Ishikawa (cell line): ENCODE data around the gene SFN.

Source experiments
- CEBPB ChIP-seq: IDR thresholded peaks from 2 replicates; pipeline ENCODE4 v1.6.1; 2012
- CREB1 ChIP-seq: IDR thresholded peaks from 2 replicates; pipeline ENCODE4 v1.6.1; 2012; ENCODE audit warnings: low read depth
- EP300 ChIP-seq: IDR thresholded peaks from 2 replicates; pipeline ENCODE4 v1.6.1; 2012; ENCODE audit warnings: borderline replicate concordance
- MAX ChIP-seq: IDR thresholded peaks from 2 replicates; pipeline ENCODE4 v1.6.1; 2012
- REST ChIP-seq: IDR thresholded peaks from 2 replicates; pipeline ENCODE4 v1.6.1; 2012; ENCODE audit warnings: low read depth, mild to moderate bottlenecking
- TAF1 ChIP-seq: IDR thresholded peaks from 2 replicates; pipeline ENCODE4 v1.6.1; 2012; ENCODE audit warnings: low read depth, mild to moderate bottlenecking
- USF1 ChIP-seq: IDR thresholded peaks from 2 replicates; pipeline ENCODE4 v1.6.1; 2012
- YY1 ChIP-seq: IDR thresholded peaks from 2 replicates; pipeline ENCODE4 v1.6.1; 2012; ENCODE audit warnings: low read depth

- TF ChIP-seq TAF1 (no peak), YY1 (no peak), EP300 (no peak), CREB1 (no peak), REST (no peak), USF1 (no peak), MAX (no peak), CEBPB (no peak)
These were observed 23.6 kb upstream of the SFN start for GRCh38 chr1:26839339-26839722.
